K562 (cell line): ENCODE measurements around the gene CNTNAP3.
"Not testable (repeated sequence)": the region's sequence is repeated elsewhere in the genome, so short reads cannot be mapped to it uniquely, and the experiment has no call there.

Experiments used
- CBX1 ChIP-seq: sonication (generic); IDR thresholded peaks from 2 replicates; pipeline ENCODE4 v1.6.1; 2016; ENCODE audit warnings: antibody characterized with exemption, low read depth, mild to moderate bottlenecking
- EZH2 ChIP-seq: IDR thresholded peaks from 2 replicates; pipeline ENCODE4 v1.6.1; 2012; ENCODE audit warnings: low read depth, mild to moderate bottlenecking, inconsistent platforms, low read length, borderline replicate concordance
- FOXA1 ChIP-seq: fragments of 450-650 bp; IDR thresholded peaks from 2 replicates; pipeline ENCODE4 v1.6.1; 2016; ENCODE audit warnings: mild to moderate bottlenecking, borderline replicate concordance
- FOXP1 ChIP-seq: sonication (generic); formaldehyde crosslinking; IDR thresholded peaks from 2 replicates; pipeline ENCODE4 v1.8.0; 2022; ENCODE audit warnings: mild to moderate bottlenecking, missing genetic modification reagents
- HEY1 ChIP-seq: fragments of 250-450 bp; sonication (Bioruptor Pico); IDR thresholded peaks from 2 replicates; pipeline ENCODE4 v1.5.0; 2020; ENCODE audit warnings: mild to moderate bottlenecking, moderate library complexity, borderline replicate concordance
- POLR2AphosphoS5 ChIP-seq: IDR thresholded peaks from 2 replicates; pipeline ENCODE4 v1.6.1; 2011; ENCODE audit warnings: mild to moderate bottlenecking, low read depth, low read length, moderate library complexity; ENCODE audit not compliant: control insufficient read depth, insufficient read depth
- SMARCE1 ChIP-seq: fragments of 450-650 bp; IDR thresholded peaks from 2 replicates; pipeline ENCODE4 v1.7.1; 2016; ENCODE audit warnings: mild to moderate bottlenecking
- ZNF232 ChIP-seq: sonication (generic); formaldehyde crosslinking; IDR thresholded peaks from 2 replicates; pipeline ENCODE4 v1.8.0; 2022; ENCODE audit warnings: mild to moderate bottlenecking, missing genetic modification reagents
- TF ChIP-seq, protein P1 (sequence below): sonication (generic); formaldehyde crosslinking; IDR thresholded peaks from 2 replicates; pipeline ENCODE4 v1.8.0; 2022; ENCODE audit warnings: mild to moderate bottlenecking, missing genetic modification reagents
- TF ChIP-seq, protein P2 (sequence below), 3 experiments: IDR thresholded peaks in 2 of 3; conservative IDR thresholded peaks in 1 of 3; 2 replicates each; pipeline ENCODE4 v1.5.1; 2011 to 2012; ENCODE audit warnings: low read length in 3 of 3, mild to moderate bottlenecking in 3 of 3, control low read depth in 2 of 3, improper control_type of control experiment in 1 of 3, inconsistent platforms in 1 of 3, low read depth in 1 of 3, mixed read lengths in 1 of 3, moderate library complexity in 1 of 3; ENCODE audit not compliant: insufficient read depth in 2 of 3
- TF ChIP-seq, protein P3 (sequence below): fragments of 450-650 bp; formaldehyde crosslinking; conservative IDR thresholded peaks from 2 replicates; pipeline ENCODE4 v1.4.0; 2022; ENCODE audit warnings: mild to moderate bottlenecking, missing genetic modification characterization

DNA sequence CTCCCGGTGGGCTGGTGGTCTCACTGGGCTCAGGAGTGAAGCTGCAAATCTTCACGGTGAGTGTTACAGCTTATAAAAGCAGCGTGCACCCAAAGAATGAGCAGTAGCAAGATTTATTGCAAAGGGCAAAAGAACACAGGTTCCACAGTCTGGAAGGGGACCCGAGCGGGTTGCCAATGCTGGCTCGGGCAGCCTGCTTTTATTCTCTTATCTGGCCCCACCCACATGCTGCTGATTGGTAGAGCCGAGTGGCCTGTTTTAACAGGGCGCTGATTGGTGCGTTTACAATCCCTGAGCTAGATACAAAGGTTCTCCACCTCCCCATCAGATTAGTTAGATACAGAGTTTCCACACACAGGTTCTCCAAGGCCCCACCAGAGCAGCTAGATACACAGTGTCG, 246.2 kb downstream of the CNTNAP3 start:
- TF ChIP-seq, protein P1, sequence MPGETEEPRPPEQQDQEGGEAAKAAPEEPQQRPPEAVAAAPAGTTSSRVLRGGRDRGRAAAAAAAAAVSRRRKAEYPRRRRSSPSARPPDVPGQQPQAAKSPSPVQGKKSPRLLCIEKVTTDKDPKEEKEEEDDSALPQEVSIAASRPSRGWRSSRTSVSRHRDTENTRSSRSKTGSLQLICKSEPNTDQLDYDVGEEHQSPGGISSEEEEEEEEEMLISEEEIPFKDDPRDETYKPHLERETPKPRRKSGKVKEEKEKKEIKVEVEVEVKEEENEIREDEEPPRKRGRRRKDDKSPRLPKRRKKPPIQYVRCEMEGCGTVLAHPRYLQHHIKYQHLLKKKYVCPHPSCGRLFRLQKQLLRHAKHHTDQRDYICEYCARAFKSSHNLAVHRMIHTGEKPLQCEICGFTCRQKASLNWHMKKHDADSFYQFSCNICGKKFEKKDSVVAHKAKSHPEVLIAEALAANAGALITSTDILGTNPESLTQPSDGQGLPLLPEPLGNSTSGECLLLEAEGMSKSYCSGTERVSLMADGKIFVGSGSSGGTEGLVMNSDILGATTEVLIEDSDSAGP (CRISPR knock-in tag) = not testable (repeated sequence)
- not testable (repeated sequence) for TF ChIP-seq CBX1; FOXP1; EZH2; HEY1; POLR2AphosphoS5; SMARCE1; ZNF232 (CRISPR knock-in tag); FOXA1
- TF ChIP-seq, protein P2, sequence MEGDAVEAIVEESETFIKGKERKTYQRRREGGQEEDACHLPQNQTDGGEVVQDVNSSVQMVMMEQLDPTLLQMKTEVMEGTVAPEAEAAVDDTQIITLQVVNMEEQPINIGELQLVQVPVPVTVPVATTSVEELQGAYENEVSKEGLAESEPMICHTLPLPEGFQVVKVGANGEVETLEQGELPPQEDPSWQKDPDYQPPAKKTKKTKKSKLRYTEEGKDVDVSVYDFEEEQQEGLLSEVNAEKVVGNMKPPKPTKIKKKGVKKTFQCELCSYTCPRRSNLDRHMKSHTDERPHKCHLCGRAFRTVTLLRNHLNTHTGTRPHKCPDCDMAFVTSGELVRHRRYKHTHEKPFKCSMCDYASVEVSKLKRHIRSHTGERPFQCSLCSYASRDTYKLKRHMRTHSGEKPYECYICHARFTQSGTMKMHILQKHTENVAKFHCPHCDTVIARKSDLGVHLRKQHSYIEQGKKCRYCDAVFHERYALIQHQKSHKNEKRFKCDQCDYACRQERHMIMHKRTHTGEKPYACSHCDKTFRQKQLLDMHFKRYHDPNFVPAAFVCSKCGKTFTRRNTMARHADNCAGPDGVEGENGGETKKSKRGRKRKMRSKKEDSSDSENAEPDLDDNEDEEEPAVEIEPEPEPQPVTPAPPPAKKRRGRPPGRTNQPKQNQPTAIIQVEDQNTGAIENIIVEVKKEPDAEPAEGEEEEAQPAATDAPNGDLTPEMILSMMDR (IDR thresholded peaks at IDR 0.05 in 2 of 3, conservative IDR thresholded peaks at IDR 0.05 in 1 of 3; ENCODE audit: insufficient read depth in 2 of 3, low read depth in 1 of 3, low read length in 3 of 3) = not testable (repeated sequence)
- TF ChIP-seq, protein P3, sequence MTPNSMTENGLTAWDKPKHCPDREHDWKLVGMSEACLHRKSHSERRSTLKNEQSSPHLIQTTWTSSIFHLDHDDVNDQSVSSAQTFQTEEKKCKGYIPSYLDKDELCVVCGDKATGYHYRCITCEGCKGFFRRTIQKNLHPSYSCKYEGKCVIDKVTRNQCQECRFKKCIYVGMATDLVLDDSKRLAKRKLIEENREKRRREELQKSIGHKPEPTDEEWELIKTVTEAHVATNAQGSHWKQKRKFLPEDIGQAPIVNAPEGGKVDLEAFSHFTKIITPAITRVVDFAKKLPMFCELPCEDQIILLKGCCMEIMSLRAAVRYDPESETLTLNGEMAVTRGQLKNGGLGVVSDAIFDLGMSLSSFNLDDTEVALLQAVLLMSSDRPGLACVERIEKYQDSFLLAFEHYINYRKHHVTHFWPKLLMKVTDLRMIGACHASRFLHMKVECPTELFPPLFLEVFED (CRISPR knock-in tag) = not testable (repeated sequence)
